Caco-2 (cell line): Measurements from ENCODE around the gene ZNF358. TPM values are rescaled to one million over a fixed set of nuclear protein-coding genes. Genes with fewer than 3 reads are reported as not detected.

Source experiments
- BruUV-seq: library from RNA; stranded (reverse); fragments of 400-500 nt; replicated peaks from 2 replicates; lab custom pipeline; 2021; lab: Mats Ljungman, UMichigan
- CTCF ChIA-PET: fragments of 300-600 bp; sonication (Branson Sonifier 250); formaldehyde crosslinking; loops from one replicate; lab custom pipeline; 2022; ENCODE audit warnings: antibody characterized with exemption; lab: Charles Lee
- POLR2A ChIA-PET: fragments of 300-600 bp; sonication (Branson Sonifier 250); formaldehyde crosslinking; loops from one replicate; lab custom pipeline; 2022; ENCODE audit warnings: antibody characterized with exemption; lab: Charles Lee
- DNase-seq, 2 experiments: peaks; one replicate each; pipeline versions ENCODE4 v3.0.0 to v3.0.0-alpha.2; 2020 to 2022
- H3K27me3 ChIP-seq: replicated peaks from 2 replicates; pipeline ENCODE4 v1.6.0; 2011; ENCODE audit warnings: low read length; ENCODE audit not compliant: control insufficient read depth, insufficient read depth
- H3K36me3 ChIP-seq: 2 replicates; pipeline ENCODE4 v1.5.1; 2011; ENCODE audit warnings: low read length; ENCODE audit not compliant: control insufficient read depth, insufficient read depth
- H3K4me1 ChIP-seq: fragments of 250-450 bp; sonication (Bioruptor Pico); 2 replicates; pipeline ENCODE4 v1.5.1; 2020; ENCODE audit warnings: mild to moderate bottlenecking
- H3K4me3 ChIP-seq: 2 replicates; pipeline ENCODE4 v1.5.1; 2011; ENCODE audit warnings: low read depth, mild to moderate bottlenecking, control low read depth, low read length
- H3K9me3 ChIP-seq: fragments of 250-450 bp; sonication (Bioruptor Pico); 2 replicates; pipeline ENCODE4 v1.5.1; 2020; ENCODE audit warnings: mild to moderate bottlenecking, moderate library complexity
- H3K27ac Mint-ChIP-seq: one replicate; pipeline ENCODE4 v1.8.0; 2022; ENCODE audit warnings: mixed read lengths; ENCODE audit not compliant: unreplicated experiment
- H3K27me3 Mint-ChIP-seq: one replicate; pipeline ENCODE4 v1.8.0; 2022; ENCODE audit warnings: mixed read lengths; ENCODE audit not compliant: insufficient read depth, unreplicated experiment
- H3K36me3 Mint-ChIP-seq: one replicate; pipeline ENCODE4 v1.8.0; 2022; ENCODE audit warnings: mild to moderate bottlenecking, mixed read lengths; ENCODE audit not compliant: insufficient read depth, unreplicated experiment
- H3K4me1 Mint-ChIP-seq: one replicate; pipeline ENCODE4 v1.8.0; 2022; ENCODE audit warnings: low read depth, mixed read lengths; ENCODE audit not compliant: unreplicated experiment
- H3K4me3 Mint-ChIP-seq: one replicate; pipeline ENCODE4 v1.8.0; 2022; ENCODE audit warnings: mild to moderate bottlenecking, moderate library complexity, mixed read lengths; ENCODE audit not compliant: unreplicated experiment
- H3K9me3 Mint-ChIP-seq: one replicate; pipeline ENCODE4 v1.8.0; 2022; ENCODE audit warnings: mixed read lengths; ENCODE audit not compliant: unreplicated experiment
- intact Hi-C: fragments of 100-400 bp; cut with micrococcal nuclease; formaldehyde crosslinking; loops from one replicate; pipeline ENCODE4 v1.10.0; 2022; ENCODE audit not compliant: unreplicated experiment
- total RNA-seq: library from RNA; stranded (reverse); gene quantifications from 2 replicates; pipeline ENCODE4 v1.2.3, GENCODE V29; 2022
- TF ChIP-seq, protein P1 (sequence below), 2 experiments: fragments of 200-600 bp in 1 of 2; IDR thresholded peaks; 1 replicate in 1 of 2; 2 replicates in 1 of 2; pipeline versions ENCODE4 v1.5.1 to v1.8.0; 2011 to 2022; ENCODE audit warnings: antibody characterized with exemption in 1 of 2, control low read depth in 1 of 2, inconsistent platforms in 1 of 2, low read depth in 1 of 2, low read length in 1 of 2, mild to moderate bottlenecking in 1 of 2, moderate library complexity in 1 of 2; ENCODE audit not compliant: insufficient read depth in 1 of 2, severe bottlenecking in 1 of 2, unreplicated experiment in 1 of 2

ZNF358 gene
- total RNA-seq, 1 experiment from 2014 or later = 29.4 TPM

DNA sequence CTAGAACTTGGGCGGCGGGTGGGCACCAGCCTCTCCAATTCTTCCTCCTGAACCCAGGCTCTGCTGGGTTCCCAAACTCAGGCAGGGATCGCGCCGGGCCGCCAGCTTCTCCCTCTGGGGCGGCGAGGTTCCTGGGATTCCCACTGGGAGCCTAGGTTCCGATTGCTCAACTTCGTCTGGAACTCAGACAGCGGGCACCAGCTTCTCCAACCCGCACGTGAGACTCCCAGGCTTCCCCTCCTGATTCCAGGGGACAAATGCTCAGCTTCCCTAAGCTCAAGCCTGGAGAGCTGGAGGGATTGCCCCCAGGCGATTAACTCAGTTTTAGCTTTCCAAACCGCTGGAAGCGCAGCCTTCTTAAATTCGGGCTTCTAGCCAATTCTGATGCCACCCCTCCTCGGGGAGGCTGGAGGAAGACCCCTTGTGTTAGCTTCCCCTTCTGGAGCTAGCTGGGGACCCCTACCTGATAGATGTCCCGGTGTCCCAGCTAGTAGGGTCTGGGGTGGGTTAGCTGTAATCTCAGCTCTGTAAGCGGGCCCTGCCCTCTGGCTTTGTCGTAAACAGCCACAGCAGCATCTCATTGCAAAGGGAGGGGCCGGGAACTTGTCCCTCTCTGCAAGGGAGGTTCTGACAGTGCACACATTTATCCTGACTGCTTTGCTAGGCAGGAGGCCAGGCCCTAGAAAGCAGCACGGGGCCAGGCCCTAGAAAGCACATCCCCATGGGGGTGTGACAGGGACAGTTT is 7.2 kb downstream of the ZNF358 start:
- peak overlapping the region; percentile 59 for H3K4me3 ChIP-seq
- CTCF ChIA-PET = interaction anchor here (0.5 to 1.2 kb wide), 3 partner anchors 26 to 45 kb away, joined by 4 to 6 read pairs (median 5); a partner anchor contains a TSS
- Mint-ChIP-seq H3K27me3 (no peaks in the 10 kb centered on the region), H3K4me1 (peaks cover 9% of the 10 kb centered on the region), H3K4me3 (peak overlapping the region; percentile 85), H3K36me3 (peaks cover 20% of the 10 kb centered on the region), H3K27ac (peak overlapping the region; percentile 63), H3K9me3 (no peaks in the 10 kb centered on the region)
- no peaks in the 10 kb centered on the region for H3K27me3 ChIP-seq
- POLR2A ChIA-PET = interaction anchor here (0.6 to 1.0 kb wide), 4 partner anchors 12 to 128 kb away, joined by 3 to 4 read pairs (median 4); partner anchors contain the start of gene PNPLA6
- TF ChIP-seq, protein P1, sequence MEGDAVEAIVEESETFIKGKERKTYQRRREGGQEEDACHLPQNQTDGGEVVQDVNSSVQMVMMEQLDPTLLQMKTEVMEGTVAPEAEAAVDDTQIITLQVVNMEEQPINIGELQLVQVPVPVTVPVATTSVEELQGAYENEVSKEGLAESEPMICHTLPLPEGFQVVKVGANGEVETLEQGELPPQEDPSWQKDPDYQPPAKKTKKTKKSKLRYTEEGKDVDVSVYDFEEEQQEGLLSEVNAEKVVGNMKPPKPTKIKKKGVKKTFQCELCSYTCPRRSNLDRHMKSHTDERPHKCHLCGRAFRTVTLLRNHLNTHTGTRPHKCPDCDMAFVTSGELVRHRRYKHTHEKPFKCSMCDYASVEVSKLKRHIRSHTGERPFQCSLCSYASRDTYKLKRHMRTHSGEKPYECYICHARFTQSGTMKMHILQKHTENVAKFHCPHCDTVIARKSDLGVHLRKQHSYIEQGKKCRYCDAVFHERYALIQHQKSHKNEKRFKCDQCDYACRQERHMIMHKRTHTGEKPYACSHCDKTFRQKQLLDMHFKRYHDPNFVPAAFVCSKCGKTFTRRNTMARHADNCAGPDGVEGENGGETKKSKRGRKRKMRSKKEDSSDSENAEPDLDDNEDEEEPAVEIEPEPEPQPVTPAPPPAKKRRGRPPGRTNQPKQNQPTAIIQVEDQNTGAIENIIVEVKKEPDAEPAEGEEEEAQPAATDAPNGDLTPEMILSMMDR (IDR thresholded peaks at IDR 0.05; ENCODE audit: insufficient read depth in 1 of 2, low read depth in 1 of 2, low read length in 1 of 2, severe bottlenecking in 1 of 2, unreplicated experiment in 1 of 2) = no peak
- H3K9me3 ChIP-seq = no peaks in the 10 kb centered on the region
- intact Hi-C loops = no loop called here
- TSS peak; percentile 16 for BruUV-seq
- peaks cover 10% of the 10 kb centered on the region for H3K4me1 ChIP-seq
- no peak for DNase-seq
- H3K36me3 ChIP-seq = no peaks in the 10 kb centered on the region; the same call in 1 of the 2 replicates

GRCh38 chr19:7524523-7524922 is 8.6 kb downstream of the ZNF358 start:
- Histone ChIP-seq H3K4me3 (no peak overlapping the region), H3K4me1 (peaks cover 10% of the 10 kb centered on the region), H3K27me3 (no peaks in the 10 kb centered on the region), H3K9me3 (no peaks in the 10 kb centered on the region), H3K36me3 (no peaks in the 10 kb centered on the region)
- Mint-ChIP-seq H3K27ac (no peak overlapping the region), H3K9me3 (no peaks in the 10 kb centered on the region), H3K27me3 (no peaks in the 10 kb centered on the region), H3K4me1 (peaks cover 9% of the 10 kb centered on the region), H3K4me3 (no peak overlapping the region), H3K36me3 (peaks cover 15% of the 10 kb centered on the region)
- intact Hi-C loops = no loop called here
- TF ChIP-seq, protein P1 (IDR thresholded peaks at IDR 0.05; ENCODE audit: insufficient read depth in 1 of 2, low read depth in 1 of 2, low read length in 1 of 2, severe bottlenecking in 1 of 2, unreplicated experiment in 1 of 2) = no peak
- DNase-seq = no peak
- ChIA-PET CTCF (no interaction called here), POLR2A (no interaction called here)
- BruUV-seq = no TSS peak

GRCh38 chr19:7524992-7525739 is 9.3 kb downstream of the ZNF358 start:
- Mint-ChIP-seq H3K27ac (no peak overlapping the region), H3K27me3 (no peaks in the 10 kb centered on the region), H3K36me3 (peaks cover 15% of the 10 kb centered on the region), H3K9me3 (no peaks in the 10 kb centered on the region), H3K4me3 (no peak overlapping the region), H3K4me1 (peaks cover 9% of the 10 kb centered on the region)
- intact Hi-C loops = no loop called here
- Histone ChIP-seq H3K27me3 (no peaks in the 10 kb centered on the region), H3K36me3 (no peaks in the 10 kb centered on the region), H3K4me3 (no peak overlapping the region), H3K9me3 (no peaks in the 10 kb centered on the region), H3K4me1 (peaks cover 10% of the 10 kb centered on the region)
- TF ChIP-seq, protein P1 (IDR thresholded peaks at IDR 0.05; ENCODE audit: insufficient read depth in 1 of 2, low read depth in 1 of 2, low read length in 1 of 2, severe bottlenecking in 1 of 2, unreplicated experiment in 1 of 2) = no peak
- no TSS peak for BruUV-seq
- DNase-seq = no peak
- ChIA-PET POLR2A (no interaction called here), CTCF (no interaction called here)
